DMS153 (cell line): ENCODE data around the gene HCFC2.
A peak's percentile ranks its signal among the peaks of the same experiment; 100 is the strongest.

Experiments used
- DNase-seq: peaks from one replicate; lab custom pipeline; 2025; lab: John Stamatoyannopoulos, UW

The HCFC2 gene

GRCh38 chr12:104121001-104121400 lies 56.7 kb downstream of the HCFC2 start:
- no peak for DNase-seq

DNA sequence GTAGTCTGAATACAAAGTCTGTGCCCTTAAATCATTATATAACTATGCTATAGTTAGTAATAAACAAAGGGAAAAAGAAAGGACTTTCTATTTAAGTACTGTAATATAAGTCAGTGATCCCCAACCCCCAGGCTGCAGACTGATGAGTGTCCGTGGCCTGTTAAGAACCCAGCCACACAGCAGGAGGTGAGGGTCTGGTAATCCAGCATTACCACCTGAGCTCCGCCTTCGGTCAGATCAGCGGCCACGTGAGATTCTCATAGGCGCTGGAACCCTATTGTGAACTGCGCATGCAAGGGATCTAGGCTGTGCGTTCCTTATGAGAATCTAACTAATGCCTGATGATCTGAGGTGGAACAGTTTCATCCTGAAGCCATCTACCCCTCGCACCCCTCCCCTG lies 58.0 kb downstream of the HCFC2 start:
- DNase-seq: no peak

DNA sequence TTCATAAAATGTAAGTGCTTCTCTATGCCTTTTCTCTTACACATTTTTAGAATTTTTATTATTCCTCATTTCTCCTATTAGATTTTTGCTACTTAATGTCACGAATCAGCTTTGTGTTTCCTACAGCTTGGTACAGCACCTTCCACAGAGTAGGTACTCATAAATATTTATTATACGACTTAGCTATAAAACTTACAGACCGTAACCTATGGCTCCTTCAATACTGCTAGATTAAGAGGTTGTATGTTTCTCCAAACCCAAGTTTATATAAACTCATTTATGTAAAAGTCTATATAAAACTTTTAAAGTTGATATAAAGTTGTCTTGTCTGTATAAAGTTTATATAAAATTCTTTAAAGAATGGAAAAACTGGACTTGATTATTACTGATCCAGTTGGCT lies 62.2 kb downstream of the HCFC2 start:
- DNase-seq: no peak

DNA sequence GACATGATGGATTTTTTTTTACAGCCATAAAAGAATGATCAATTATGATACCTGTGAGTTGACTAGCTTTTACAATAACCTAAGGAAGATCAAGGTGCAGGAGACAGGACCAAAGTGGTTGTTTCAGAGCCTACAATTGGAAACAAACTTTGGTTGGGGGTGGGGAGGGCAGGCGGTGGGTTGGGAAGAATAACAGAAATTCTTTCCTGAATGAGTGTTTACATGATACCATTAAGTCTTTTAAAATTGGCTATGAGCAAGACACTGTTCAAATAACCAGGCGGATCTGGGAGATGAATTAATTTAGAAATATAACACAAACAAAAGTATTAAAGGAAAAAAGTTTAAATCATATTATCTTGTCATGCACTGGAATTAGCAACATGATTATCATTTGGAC lies 66.4 kb downstream of the HCFC2 start:
- no peak for DNase-seq

DNA sequence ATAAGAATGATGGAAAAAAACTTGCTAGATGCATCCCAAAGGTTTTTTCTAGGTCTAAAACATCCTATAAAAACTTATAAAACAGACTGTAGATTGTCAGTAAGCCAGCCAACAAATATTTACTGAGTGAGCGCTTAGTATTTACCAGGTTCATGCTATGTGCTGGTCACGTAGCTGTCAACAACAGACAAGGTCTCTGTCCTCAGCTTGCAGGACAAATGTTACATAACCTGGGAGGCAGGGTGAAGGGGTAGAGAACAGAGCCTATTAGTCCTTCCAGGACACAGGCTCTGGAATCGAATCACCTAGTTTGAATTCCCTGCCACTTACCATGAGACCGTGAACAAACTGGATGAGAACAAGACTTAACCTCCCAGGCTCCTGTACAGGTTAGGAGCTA lies 67.3 kb downstream of the HCFC2 start:
- no peak for DNase-seq

DNA sequence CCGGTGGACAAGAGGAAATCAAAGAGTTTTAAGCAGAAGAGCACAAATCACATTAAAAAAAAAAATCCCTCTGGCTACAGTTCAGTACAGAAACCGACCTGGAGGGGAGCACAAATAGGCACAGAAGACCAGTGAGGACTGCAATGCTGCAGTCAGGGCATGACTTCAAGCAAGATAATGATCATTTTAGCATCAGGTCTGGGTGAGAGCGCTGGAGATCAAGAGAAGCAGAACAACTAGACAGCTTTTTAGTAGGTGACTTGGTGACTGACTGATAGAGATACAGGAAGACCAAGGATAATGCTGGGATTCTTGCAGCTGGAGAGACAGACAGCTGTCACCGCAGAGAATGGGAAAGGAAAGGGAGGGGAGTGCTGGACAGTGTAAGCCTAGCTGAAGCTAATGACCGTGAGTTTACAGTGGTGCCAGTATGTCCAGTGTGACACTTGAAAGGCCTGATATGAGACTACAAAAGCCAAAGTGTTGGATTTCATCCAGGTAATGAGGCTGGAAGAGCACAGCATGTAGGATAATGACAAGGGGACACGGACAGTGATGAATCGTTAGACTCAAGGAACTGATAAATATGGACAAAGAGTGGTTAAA lies 68.1 kb downstream of the HCFC2 start:
- DNase-seq: peak; percentile 72

DNA sequence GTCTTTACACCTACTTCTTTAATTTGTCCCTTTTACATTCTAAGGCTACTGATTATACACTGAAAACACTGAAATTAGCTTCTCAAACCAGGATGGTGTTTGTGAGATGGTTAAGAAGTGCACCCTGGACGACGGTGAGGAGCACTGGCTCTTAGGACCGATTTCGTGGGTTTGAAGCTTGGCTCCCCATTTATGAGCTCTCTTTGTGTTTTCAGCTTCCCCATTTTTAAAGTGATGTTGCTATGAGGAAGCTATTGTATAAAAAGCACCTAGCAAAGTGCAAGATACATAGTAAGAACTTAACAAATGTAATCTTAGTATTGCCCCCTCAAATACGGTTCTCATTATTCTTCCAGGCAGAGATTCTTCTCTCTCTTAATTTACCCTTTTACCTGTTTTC lies 69.0 kb downstream of the HCFC2 start:
- no peak for DNase-seq

- DNase-seq: no peak
Observed at GRCh38 chr12:104133866-104134265, 69.5 kb downstream of the HCFC2 start.

DNA sequence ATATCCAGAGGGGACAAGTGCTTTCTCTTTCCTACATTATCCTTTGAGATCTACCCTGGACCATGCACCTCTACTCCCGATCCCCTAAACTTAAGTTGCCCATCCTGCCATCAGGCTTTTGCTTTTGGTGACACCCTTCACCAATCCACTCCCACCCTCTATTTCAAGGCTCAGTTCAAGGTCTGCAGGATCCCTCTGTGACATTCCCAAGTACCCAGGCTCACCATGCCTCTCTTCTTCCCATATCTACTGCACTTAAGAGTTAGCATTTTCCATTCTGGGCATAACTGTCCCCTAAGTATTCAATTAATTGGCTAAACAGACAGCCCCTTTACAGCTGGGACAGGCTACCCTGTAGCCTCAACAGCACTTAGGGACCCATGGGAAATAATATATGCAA lies 70.6 kb downstream of the HCFC2 start:
- no peak for DNase-seq

- no peak for DNase-seq
Observed at GRCh38 chr12:104136577-104136976, 72.2 kb downstream of the HCFC2 start.

GRCh38 chr12:104137001-104137901 lies 72.9 kb downstream of the HCFC2 start:
- DNase-seq: no peak

DNA sequence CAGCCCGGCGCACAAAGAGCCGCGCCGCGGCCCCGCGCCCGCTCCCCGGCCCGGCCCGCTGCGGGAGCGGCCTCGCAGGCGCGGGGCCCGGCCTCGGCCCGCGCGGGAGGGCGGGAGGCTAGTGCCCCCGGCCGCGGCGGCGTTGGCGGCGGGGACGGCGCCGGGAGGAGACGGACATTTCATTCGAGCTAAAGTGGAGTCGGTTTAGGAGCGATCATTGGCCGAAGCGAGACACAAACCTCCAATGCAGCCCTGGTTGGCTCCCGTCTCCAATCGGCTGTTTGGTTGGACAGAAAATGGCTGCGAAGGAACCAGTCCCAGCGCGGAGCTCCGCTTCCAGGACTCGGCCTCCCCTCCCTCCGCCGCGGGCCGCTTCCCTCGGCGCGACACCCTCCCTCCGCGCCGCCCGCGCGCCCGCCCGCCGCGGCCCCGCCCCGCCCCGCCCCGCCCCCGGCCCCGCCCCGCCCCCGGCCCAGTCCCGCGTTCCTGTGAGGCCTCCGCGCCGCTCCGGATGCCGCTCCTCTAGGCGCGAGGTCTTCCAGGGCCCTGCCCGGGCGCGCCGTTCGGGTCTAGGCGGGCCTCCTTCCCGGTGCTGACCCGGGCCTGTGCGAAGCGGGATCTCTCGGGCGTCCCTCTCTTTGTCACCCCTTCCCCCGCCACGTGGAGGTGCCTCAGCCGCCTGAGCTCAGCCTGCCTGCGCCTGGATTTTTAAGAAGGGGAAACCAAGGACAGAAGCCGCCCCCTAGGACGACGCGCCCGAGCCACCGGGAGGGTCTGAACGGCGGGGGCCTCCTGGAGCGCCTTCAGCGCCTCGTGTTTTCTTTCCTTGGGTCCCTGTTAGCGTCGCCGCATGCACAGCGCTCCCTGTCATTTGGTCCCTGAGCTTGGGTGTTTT lies 73.8 kb downstream of the HCFC2 start, which contains the start of gene NFYB:
TSS of gene NFYB (minus strand) at position 309 of the 895 bp plus-strand sequence. CDS start 2,757 bp downstream, outside the sequence.
- peak; percentile 95 for DNase-seq

DNA sequence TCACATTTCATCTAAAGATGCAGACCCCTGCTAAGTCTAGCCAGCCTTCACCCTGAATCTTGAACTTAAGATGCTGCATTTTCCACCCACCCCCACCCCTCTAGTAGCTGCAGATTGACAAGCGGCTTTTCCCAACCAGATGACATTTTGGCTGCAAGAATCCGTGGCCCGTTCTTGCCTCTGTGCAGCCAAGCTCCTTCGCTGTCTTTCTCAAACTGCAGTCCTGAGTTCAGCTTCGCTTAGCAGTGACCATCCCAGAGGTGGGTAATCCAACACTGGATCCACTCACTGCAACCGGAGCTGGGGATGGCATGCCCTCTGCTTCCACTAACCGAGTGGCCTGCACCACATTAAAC lies 74.4 kb downstream of the HCFC2 start:
- no peak for DNase-seq

GRCh38 chr12:104142543-104142942 lies 78.2 kb downstream of the HCFC2 start:
- DNase-seq: no peak

GRCh38 chr12:104143002-104143401 lies 78.7 kb downstream of the HCFC2 start:
- no peak for DNase-seq

- DNase-seq: no peak
Observed at GRCh38 chr12:104143918-104144317, 79.6 kb downstream of the HCFC2 start.

GRCh38 chr12:104147346-104147745 lies 83.0 kb downstream of the HCFC2 start:
- no peak for DNase-seq

DNA sequence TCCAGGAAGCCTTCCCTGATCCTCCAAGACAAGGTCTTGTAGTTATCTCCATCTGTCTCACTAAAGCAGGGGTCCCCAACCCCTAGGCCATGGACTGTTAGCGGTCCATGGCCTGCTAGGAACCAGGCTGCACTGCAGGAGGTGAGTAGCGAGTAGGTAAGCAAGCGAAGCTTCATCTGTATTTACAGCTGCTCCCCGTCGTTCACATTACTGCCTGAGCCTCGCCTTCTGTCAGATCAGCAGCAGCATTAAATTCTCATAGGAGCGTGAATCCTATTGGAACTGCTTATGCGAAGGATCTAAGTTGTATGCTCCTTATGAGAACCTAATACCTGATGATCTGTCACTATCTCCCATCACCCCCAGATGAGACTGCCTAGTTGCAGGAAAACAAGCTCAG lies 86.1 kb downstream of the HCFC2 start:
- no peak for DNase-seq

- DNase-seq: no peak
Observed at GRCh38 chr12:104152685-104153241, 88.4 kb downstream of the HCFC2 start.

DNA sequence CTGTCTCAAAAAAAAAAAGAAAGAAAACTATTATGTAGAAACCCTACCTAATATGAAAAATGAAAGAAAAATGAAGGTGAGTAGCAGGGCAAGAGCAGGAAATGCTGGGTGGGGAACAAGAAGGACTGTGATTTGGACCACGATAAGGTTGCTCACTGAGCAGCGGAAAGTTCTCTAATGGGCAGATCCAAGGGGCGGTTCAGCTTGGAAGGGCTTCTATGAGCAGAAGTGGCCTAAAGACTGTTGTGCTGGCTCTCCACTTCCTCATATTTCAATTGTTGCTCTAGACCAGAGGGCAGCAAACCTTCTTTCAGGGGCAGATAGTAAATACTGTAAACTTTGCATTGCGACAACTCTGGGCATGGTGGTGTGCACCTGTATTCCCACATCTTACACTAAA lies 90.0 kb downstream of the HCFC2 start:
- no peak for DNase-seq

- no peak for DNase-seq
Observed at GRCh38 chr12:104154806-104155205, 90.5 kb downstream of the HCFC2 start.
